Fibroblast of skin of back (primary cell): Measurements from ENCODE around the gene ILK.

ENCODE experiments used
- DNase-seq: peaks from one replicate; pipeline ENCODE4 v3.0.0-alpha.2; 2013

ILK gene

GRCh38 chr11:6574816-6575715 is 28.5 kb upstream of the ILK start:
- no peak for DNase-seq

GRCh38 chr11:6576471-6577373 is 26.9 kb upstream of the ILK start:
- DNase-seq = peak; percentile 43

- no peak for DNase-seq
Observed at GRCh38 chr11:6578134-6578533, 25.4 kb upstream of the ILK start.

GRCh38 chr11:6579681-6580080 is 23.9 kb upstream of the ILK start:
- DNase-seq = no peak

GRCh38 chr11:6583584-6583983 is 20.0 kb upstream of the ILK start:
- DNase-seq = no peak

- no peak for DNase-seq
Observed at GRCh38 chr11:6584528-6584927, 19.0 kb upstream of the ILK start.

GRCh38 chr11:6586434-6587359 is 16.9 kb upstream of the ILK start:
- peak; percentile 38 for DNase-seq

GRCh38 chr11:6587360-6587953 is 16.1 kb upstream of the ILK start:
- DNase-seq = no peak

GRCh38 chr11:6588018-6588417 is 15.6 kb upstream of the ILK start:
- no peak for DNase-seq

GRCh38 chr11:6594142-6594768 is 9.3 kb upstream of the ILK start:
- DNase-seq = no peak

GRCh38 chr11:6596239-6596877 is 7.2 kb upstream of the ILK start:
- DNase-seq = no peak

- DNase-seq = no peak
Observed at GRCh38 chr11:6598555-6598954, 5.0 kb upstream of the ILK start.

- no peak for DNase-seq
Observed at GRCh38 chr11:6599449-6599848, 4.1 kb upstream of the ILK start.

- DNase-seq = no peak
Observed at GRCh38 chr11:6599881-6600390, 3.6 kb upstream of the ILK start.

GRCh38 chr11:6601041-6601461 is 2.5 kb upstream of the ILK start:
- no peak for DNase-seq

- no peak for DNase-seq
Observed at GRCh38 chr11:6602096-6602940, 1.3 kb upstream of the ILK start.

GRCh38 chr11:6604081-6604626 is 580 bp downstream of the ILK start:
- peak; percentile 66 for DNase-seq

- no peak for DNase-seq
Observed at GRCh38 chr11:6604790-6605189, 1.2 kb downstream of the ILK start.

GRCh38 chr11:6606471-6607189 is 3.1 kb downstream of the ILK start:
- peak; percentile 96 for DNase-seq
